K562 (cell line): ENCODE measurements around the gene VPS41. TPM values are rescaled to one million over a fixed set of nuclear protein-coding genes. Genes with fewer than 3 reads are reported as not detected.

ENCODE experiments used
- ATAC-seq: fragments of 200-7000 bp; cut with Tn5 transposase; 3 replicates; pipeline ENCODE4 v1.9.1; 2020; ENCODE audit warnings: moderate library complexity
- BruUV-seq: library from RNA; stranded (reverse); fragments of 400-500 nt; replicated peaks from 2 replicates; lab custom pipeline; 2021; lab: Mats Ljungman, UMichigan
- CTCF ChIA-PET: fragments of 300-600 bp; formaldehyde crosslinking; extraction: SDS; loops from one replicate; lab custom pipeline; 2021; ENCODE audit warnings: low intra/inter-chr PET ratio; lab: Yijun Ruan, JAX
- POLR2A ChIA-PET: fragments of 300-600, 350-650 bp; sonication (Branson Sonifier 250); formaldehyde crosslinking; extraction: SDS; loops from one replicate; lab custom pipeline; 2021; ENCODE audit warnings: antibody characterized with exemption, inconsistent platforms; lab: Yijun Ruan, JAX
- DNase-seq, 4 experiments: peaks; one replicate each; pipeline versions ENCODE4 v3.0.0 to v3.0.0-alpha.2; 2011 to 2018; ENCODE audit warnings: low spot score in 3 of 4, mixed read lengths in 3 of 4; ENCODE audit errors: extremely low read depth in 1 of 4
- FAIRE-seq: peaks from 2 replicates; lab custom pipeline; 2011; peaks lifted over from hg19 to GRCh38; lab: Jason Lieb, UNC
- H2AFZ ChIP-seq: 2 replicates; pipeline ENCODE4 v1.6.0; 2011; ENCODE audit warnings: low read depth, low read length, control low read depth, inconsistent platforms
- H3K27ac ChIP-seq: fragments of 200-600 bp; 3 replicates; pipeline ENCODE4 v1.8.0; 2011; ENCODE audit warnings: low read depth, mild to moderate bottlenecking, control low read depth, inconsistent platforms, low read length, moderate library complexity, mixed read lengths; ENCODE audit errors: extremely low read depth
- H3K27me3 ChIP-seq, 2 experiments: fragments of 300-600 bp in 1 of 2; 2 replicates in 1 of 2; 3 replicates in 1 of 2; pipeline versions ENCODE4 v1.6.0 to v1.8.0; 2011; ENCODE audit warnings: inconsistent platforms in 2 of 2, low read length in 2 of 2, mild to moderate bottlenecking in 1 of 2, mixed read lengths in 1 of 2, moderate library complexity in 1 of 2; ENCODE audit not compliant: control insufficient read depth in 2 of 2, insufficient read depth in 2 of 2
- H3K36me3 ChIP-seq: fragments of 300-600 bp; 3 replicates; pipeline ENCODE4 v1.8.0; 2011; ENCODE audit warnings: mild to moderate bottlenecking, low read length, inconsistent platforms; ENCODE audit not compliant: control insufficient read depth, insufficient read depth
- H3K4me1 ChIP-seq, 2 experiments: fragments of 200-600 bp in 1 of 2; replicated peaks in 1 of 2; 2 replicates in 1 of 2; 3 replicates in 1 of 2; pipeline versions ENCODE4 v1.5.1 to v1.8.0; 2011; ENCODE audit warnings: inconsistent platforms in 2 of 2, low read length in 2 of 2, mild to moderate bottlenecking in 1 of 2, mixed read lengths in 1 of 2, moderate library complexity in 1 of 2; ENCODE audit not compliant: control insufficient read depth in 2 of 2, insufficient read depth in 2 of 2
- H3K4me2 ChIP-seq: 2 replicates; pipeline ENCODE4 v1.6.1; 2011; ENCODE audit warnings: low read length, control low read depth, inconsistent platforms, mixed read lengths; ENCODE audit not compliant: insufficient read depth
- H3K4me3 ChIP-seq: fragments of 200-600 bp; sonication (generic), shearing (Covaris generic); 2 replicates; pipeline ENCODE4 v1.5.1; 2016; ENCODE audit warnings: control low read depth, inconsistent platforms
- H3K79me2 ChIP-seq: fragments of 200-600 bp; 3 replicates; pipeline ENCODE4 v1.8.0; 2011; ENCODE audit warnings: low read length, inconsistent platforms; ENCODE audit not compliant: control insufficient read depth, insufficient read depth
- H3K9ac ChIP-seq, 2 experiments: 2 replicates each; pipeline versions ENCODE4 v1.6.0 to v1.6.1; 2011; ENCODE audit warnings: low read depth in 2 of 2, low read length in 2 of 2, control low read depth in 1 of 2, inconsistent platforms in 1 of 2, mild to moderate bottlenecking in 1 of 2, mixed read lengths in 1 of 2; ENCODE audit not compliant: insufficient read depth in 1 of 2
- H3K9me1 ChIP-seq: one replicate; pipeline ENCODE4 v1.6.0; 2011; ENCODE audit warnings: inconsistent platforms, mild to moderate bottlenecking, low read length, moderate library complexity; ENCODE audit not compliant: control insufficient read depth, insufficient read depth
- H3K9me3 ChIP-seq: replicated peaks from 2 replicates; pipeline ENCODE4 v1.5.1; 2011; ENCODE audit warnings: low read depth, low read length, inconsistent platforms; ENCODE audit not compliant: control insufficient read depth, insufficient read depth
- H4K20me1 ChIP-seq: replicated peaks from 2 replicates; pipeline ENCODE4 v1.6.1; 2011; ENCODE audit warnings: low read length, inconsistent platforms, mixed read lengths; ENCODE audit not compliant: control insufficient read depth, insufficient read depth
- PRDM10 ChIP-seq: fragments of 450-650 bp; IDR thresholded peaks from 2 replicates; pipeline ENCODE4 v1.6.1; 2018; ENCODE audit not compliant: partially characterized antibody
- SAFB ChIP-seq: fragments of 200-400 bp; formaldehyde crosslinking; IDR thresholded peaks from 2 replicates; pipeline ENCODE4 v1.6.1; 2017; ENCODE audit warnings: low read depth, low read length, borderline replicate concordance
- WGBS: fragments of 100-300 bp; shearing (Covaris generic); methylation state at CpG from one replicate; pipeline ENCODE4 v1.1.6; 2016; ENCODE audit warnings: low coverage, mixed read lengths; ENCODE audit not compliant: insufficient coverage; ENCODE audit errors: missing lambda C conversion rate; 5-methylcytosine and 5-hydroxymethylcytosine counted together
- in situ Hi-C: fragments of 300-500 bp; cut with MboI; formaldehyde crosslinking; loops from 4 replicates; pipeline ENCODE4 v1.15.0; 2018; ENCODE audit warnings: inconsistent platforms, mixed read lengths
- intact Hi-C: fragments of 100-400 bp; cut with micrococcal nuclease; formaldehyde crosslinking; loops from 2 replicates; pipeline ENCODE4 v1.14.2; 2022
- polyA plus RNA-seq, 8 experiments: library from polyadenylated mRNA; depleted of rRNA in 4 of 8; stranded (reverse) in 5 of 8; unstranded in 3 of 8; fragments of >200 nt; fragmentation: Nextera tagmentation in 2 of 8; fragmentation: Illumina TruSeq in 1 of 8; extraction: Ambion mirVana in 2 of 8; extraction: Trizol in 1 of 8; gene quantifications; 2 replicates each; pipeline versions ENCODE4 v1.2.1 to v1.2.3, GENCODE V29; 2011 to 2014; ENCODE audit warnings: inconsistent platforms in 1 of 8, missing spikeins in 1 of 8
- total RNA-seq, 7 experiments: library from RNA; depleted of rRNA in 6 of 7; stranded (reverse); fragments of >200 nt in 6 of 7; fragmentation: Illumina TruSeq in 2 of 7; extraction: Trizol in 2 of 7; gene quantifications; 2 replicates each; pipeline versions ENCODE4 v1.2.1 to v1.2.3, GENCODE V29; 2011 to 2021; ENCODE audit warnings: low replicate concordance in 1 of 7

The VPS41 gene
- total and polyA plus RNA-seq, 9 of the 15 experiments (the other 6 are each of a cell fraction or from before 2014, with no cell fraction given), result 17.7 to 46.8 (median 32.1) TPM

- WGBS, result 80% methylated on average over 7 of the region's 7 CpGs
- Histone ChIP-seq H2AFZ (no peak overlapping the region), H3K9ac (no peak overlapping the region), H3K9me3 (no peaks in the 10 kb centered on the region), H3K4me2 (no peak overlapping the region), H3K4me1 (peaks cover 0 to 2% of the 10 kb centered on the region in 2 experiments; a peak in 1 of 5 replicates), H3K79me2 (no peaks in the 10 kb centered on the region), H4K20me1 (no peaks in the 10 kb centered on the region), H3K27me3 (no peaks in the 10 kb centered on the region), H3K36me3 (peaks cover 3% of the 10 kb centered on the region; the same call in 1 of the 3 replicates), H3K4me3 (no peak overlapping the region), H3K27ac (no peak overlapping the region), H3K9me1 (no peaks in the 10 kb centered on the region)
- no TSS peak for BruUV-seq
- DNase-seq, result no peak
- intact Hi-C loops, result no loop called here
- FAIRE-seq, result no peak
- ChIA-PET POLR2A (interaction anchor here (0.6 to 0.7 kb wide), 3 partner anchors 11 to 650 kb away, joined by 3 read pairs; no protein-coding TSS in a partner anchor), CTCF (no interaction called here)
- ATAC-seq, result no peak
- TF ChIP-seq SAFB, result no peak
- TF ChIP-seq PRDM10, result no peak
- in situ Hi-C loops, result no loop called here
Observed at GRCh38 chr7:38817526-38817925, 91.5 kb downstream of the VPS41 start.
